HG03342 (cell line): ENCODE measurements around the gene LRRC59.

Source experiments
- ATAC-seq: cut with Tn5 transposase; IDR thresholded peaks from one replicate; pipeline ENCODE4 v1.9.1; 2021; ENCODE audit warnings: mild to moderate bottlenecking, moderate library complexity; ENCODE audit not compliant: unreplicated experiment

The LRRC59 gene

DNA sequence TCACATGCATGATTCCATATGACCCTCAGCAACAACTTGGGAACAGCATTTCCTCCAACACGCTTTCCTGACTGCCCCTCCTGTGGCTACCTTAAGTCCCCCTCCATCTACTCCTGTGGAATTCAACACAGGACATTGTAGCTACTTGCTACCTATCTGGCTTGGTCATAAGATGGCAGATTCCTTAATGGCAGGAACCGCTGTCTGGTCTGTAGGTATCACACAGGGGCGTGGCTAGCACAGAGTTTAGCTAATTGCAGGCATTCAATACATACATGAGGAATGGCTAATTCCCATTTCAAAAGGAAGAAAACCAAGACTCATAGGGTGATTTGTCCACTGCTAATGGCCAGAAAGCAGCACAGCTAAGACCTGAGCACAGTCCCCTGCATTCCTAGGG, 8.6 kb downstream of the LRRC59 start:
- no peak for ATAC-seq

DNA sequence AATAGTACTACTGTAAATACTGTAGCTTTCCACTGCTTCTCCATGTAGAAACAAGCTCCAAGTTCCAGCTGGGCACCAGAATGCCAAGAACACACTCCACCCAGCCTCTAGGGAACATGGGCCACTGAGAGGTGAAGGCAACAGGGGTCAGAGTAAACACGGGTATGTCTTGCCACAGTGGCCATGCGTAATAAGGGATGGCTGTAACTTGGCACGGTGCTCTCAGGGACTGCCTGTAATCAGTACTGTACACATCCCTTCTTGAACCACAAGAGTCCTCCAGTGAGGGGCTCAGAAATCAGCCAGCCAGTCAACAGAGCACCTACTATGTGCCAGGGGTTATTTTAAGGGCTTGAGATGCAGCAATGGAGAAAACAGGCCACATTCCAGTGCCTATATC, 10.8 kb downstream of the LRRC59 start:
- ATAC-seq, result no peak

DNA sequence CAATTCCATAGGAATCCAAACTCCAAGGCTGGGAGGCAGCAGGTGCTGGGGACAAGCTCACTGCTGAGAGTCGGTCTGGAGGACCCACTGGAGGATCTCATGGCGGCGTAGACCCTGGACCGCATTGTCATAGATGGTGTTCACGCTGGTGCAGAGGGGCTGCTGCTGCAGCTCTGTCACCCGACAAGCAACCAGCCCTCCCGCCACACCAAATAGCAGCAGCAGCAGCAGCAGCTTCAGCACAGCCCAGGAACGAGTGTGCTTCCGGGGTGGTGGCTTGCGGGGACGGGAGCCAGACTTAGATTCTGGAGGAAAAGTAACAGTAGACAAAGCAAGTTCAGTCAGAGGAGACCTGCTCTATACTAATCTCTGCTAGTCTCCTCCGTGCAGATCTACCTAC, 14.4 kb downstream of the LRRC59 start:
- no peak for ATAC-seq

DNA sequence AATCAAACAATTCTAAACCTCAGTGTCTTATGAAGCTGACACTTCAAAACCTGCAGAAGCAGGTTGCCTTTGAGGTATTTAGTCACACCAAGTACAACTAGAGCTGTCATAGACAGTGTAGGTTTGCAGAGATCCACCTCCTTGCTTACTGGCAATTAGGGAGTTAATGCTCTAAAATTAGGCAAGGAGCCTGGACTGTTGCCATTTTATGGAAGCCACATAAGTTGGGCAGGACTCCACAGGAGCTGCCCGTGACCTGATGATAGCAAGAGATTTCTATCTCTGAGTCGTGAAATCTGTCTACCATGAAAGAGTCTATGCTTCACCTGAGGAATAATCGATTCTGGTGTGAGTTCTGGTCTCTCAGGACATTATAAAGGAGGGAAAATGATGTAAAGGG, 15.4 kb downstream of the LRRC59 start:
- ATAC-seq, result no peak

DNA sequence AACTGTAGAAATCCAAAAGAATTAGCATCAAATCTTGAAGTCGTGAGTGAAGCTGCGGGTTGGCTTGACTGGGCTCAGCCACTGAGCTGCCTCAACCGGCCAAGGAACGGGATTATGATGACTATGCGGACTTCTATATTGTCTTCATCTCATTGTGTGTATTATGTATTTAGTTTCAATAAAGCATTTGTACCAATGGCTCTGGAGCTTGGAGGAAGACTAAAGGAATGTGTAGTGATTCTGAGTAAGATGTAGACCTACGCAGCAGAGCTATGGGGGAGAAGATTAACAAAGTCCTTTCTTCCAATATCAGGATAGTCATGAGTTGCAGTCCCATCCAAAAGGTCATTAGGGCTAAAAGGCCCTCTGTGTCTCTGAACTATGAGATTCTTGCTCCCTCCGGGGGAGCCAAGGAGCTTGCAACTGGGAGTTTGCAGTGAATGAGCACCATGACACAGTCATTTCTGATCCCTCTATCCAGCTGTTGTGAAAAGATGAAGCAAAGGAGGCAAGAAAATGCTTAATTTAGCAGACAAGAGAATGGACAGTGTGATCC, 16.0 kb downstream of the LRRC59 start:
- no peak for ATAC-seq

DNA sequence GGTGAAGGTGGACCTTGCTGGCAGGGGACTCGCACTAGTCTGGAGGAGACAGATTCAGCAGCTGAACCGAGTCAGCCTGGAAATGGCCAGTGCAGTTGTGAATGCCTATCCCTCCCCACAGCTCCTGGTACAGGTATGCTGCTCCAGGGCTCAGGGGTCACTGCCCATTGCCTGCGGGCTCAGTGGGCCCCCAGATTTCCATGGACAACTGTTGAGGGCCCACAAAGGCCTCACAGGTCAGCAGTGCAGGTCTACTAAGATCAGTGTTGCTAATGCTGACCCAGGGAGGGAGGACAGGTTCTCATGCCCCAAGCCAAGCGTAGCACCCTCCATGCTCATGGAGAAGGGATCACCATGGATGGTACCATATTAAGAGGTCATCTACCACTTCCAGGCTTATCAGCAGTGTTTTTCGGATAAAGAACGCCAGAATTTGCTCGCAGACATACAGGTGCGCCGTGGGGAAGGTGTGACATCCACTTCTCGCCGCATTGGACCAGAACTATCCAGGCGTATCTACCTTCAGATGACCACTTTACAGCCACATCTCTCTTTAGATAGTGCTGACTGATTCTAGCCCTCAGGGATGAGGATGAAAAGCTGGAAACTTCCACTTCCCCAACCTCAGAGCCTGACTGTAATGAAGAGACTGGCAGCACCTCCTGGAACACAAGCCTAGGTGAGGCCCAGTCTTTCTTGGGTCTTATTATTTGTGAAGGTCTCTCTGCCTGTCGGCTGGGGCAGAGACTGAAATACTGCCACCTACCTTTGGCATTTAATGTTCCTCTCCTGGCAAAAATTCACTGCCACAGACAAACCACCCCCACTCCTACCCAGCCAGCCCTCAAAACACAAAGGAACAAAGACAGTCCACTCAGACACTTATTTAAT, 16.7 kb downstream of the LRRC59 start:
- ATAC-seq, result no peak

DNA sequence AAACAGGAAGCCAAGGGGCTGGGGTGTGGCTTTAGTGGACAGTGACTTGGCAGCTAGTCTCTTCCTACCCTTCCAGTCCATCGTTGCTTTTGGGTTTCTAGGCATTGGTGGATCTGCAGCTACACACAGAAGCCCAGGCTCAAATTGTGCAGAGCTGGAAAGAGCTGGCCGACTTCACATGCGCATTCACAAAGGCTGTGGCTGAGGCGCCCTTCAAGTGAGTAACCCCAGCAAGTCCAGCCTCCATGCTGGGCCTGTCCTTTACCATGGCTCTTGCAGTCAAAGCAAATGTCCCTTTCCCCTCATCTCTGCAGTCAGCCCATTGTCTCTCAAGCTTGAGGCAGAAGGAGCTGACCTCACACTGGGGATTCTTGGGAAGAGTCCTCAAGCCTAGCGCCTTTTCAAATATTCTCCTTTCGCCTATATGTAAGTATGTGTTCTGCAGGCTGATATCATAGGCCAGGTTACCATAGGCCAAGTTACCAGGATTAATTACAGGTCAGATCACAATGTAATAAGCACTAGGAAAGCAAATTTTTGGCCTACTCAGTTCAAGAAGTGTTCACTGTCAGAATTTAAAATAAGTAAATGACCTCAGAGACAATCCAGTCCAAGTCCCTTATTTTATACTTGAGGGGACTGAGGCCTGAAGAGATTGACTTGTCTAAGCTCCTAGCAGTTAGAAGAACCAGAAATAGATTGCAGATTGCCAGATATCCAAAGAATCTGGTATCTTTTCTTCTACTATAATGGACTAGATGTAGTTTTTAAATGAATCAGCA, 17.8 kb downstream of the LRRC59 start:
- no peak for ATAC-seq

DNA sequence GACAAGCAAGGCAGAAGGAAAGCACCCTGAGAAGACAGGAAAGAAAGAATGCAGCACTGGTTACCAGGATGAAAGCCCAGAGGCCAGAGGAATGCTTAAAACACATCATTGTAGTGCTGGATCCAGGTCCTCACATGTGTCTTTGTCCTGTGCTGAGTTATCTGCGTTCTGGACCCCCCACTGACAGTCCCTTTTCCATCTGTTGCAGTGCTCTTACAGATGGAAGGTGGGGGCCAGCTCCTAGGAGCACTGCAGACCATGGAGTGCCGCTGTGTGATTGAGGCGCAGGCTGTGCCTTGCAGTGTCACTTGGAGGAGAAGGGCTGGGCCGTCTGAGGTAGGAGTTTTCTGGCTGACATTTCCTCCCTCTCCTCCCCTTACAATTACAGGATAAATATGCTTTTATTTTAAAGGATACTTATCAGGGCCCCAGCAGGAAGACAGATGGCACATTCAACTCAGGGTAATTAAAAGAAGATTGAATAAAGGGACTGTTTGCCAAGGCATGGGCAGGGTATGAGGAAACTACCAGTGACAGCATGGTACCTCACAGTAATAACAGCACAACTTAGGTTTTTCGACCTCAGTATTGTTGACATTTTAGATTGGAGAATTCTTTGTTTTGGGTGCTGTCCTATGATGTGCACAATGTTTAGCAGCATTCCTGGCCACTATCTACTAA, 21.3 kb downstream of the LRRC59 start:
- ATAC-seq, result no peak

DNA sequence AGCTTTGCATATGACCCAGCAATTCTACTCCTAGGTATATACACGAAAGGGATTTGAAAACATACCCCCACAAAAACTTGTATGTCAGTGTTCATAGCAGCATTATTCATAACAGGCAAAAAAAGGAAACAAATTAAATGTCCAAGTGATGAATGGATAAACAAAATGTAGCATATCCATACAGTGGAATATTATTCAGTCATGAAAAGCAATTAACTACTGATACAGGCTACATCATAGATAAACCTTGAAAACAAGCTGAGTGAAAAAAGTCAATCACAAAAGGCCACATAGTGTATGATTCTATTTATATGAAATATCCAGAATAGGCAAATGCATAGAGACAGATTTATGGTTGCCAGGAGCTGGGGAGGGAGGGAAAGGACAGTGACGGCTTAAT, 23.6 kb downstream of the LRRC59 start:
- ATAC-seq, result no peak

DNA sequence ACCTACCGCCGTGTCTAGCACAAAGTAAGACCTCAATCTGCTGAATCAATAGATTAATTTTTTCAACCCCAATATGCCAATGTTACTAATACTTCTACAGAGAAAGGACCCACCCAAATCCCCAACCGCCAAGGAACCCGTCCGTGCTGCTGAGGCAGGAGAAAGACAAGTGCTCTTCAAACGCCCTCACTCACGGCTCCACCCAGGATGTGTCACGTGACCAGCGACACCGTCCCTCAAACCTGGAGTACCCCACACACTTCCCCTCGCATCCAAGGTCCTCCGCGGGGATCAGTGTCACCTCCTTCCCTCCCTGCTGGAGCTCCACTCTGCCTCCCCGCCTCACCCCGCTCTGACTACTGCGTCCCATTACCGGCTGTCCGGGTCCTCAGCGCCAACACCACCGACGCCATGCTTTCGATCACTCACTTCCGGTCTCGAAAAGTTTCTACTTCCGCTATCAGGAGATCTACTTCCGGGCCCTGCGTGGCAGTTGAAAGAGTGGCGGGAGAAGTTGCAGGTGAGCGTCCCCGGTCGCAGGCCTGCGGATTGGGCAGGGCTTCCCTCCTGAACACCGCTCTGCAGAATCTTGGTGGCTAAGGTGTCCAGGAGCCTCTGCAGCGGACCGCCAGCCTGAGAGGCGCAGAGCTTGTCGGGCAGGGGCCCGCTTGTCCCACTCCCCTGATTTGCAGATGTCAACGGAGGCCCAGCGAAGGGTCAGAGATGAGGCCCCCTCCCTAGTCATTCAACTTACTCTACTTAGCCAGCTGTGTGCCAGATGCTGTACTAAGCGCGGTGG, 24.4 kb downstream of the LRRC59 start, which contains the start of the genes EME1 and MRPL27:
Gene EME1 (plus strand): TSS at position 472 of the 799 bp plus-strand sequence. CDS start 1,980 bp downstream, outside the sequence.
Gene MRPL27 (minus strand): TSS at position 427 of the 799 bp plus-strand sequence. CDS start 14 bp downstream, at position 413.
- peak; percentile 89 for ATAC-seq

DNA sequence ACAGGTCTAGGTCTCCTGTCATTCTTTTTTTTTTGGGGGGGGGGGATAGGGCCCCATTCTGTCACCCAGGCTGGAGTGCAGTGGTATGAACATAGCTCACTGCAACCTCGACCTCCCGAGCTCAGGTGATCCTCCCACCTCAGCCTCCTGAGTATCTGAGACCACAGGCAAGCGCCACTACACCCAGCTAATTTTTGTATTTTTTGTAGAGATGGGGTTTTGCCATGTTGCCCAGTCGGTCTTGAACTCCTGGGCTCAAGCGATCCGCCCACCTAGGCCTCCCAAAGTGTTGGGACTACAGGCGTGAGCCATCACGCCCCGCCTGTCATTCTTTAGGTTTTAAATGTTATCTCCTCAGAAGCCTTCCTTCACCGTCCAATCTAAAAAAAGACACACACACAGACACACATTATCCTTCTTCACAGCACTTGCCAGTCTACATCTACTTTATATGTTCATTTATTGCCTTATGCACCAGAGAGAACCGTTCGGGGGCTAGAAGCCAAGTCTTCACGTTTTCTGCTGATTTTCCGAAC, 25.0 kb downstream of the LRRC59 start:
- peak; percentile 7 for ATAC-seq

DNA sequence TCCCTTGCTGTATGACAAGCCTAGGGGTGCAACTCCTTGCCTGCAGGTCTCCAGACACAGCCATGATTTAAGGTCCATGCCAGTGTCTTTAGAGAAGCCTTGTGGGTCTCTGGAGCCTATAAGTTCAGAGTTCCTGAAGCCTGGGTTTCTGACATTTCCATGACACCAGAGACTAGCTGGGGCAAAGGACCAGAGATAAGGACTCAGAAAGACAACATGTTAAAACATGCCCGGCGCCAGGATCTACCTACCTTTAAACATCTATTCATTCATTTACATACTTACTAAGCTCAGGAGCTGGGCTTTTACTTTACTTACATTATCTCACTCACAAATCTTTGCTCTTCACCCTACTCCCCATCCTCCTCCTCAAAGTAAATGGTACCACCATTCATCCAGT, 25.8 kb downstream of the LRRC59 start:
- ATAC-seq, result no peak

DNA sequence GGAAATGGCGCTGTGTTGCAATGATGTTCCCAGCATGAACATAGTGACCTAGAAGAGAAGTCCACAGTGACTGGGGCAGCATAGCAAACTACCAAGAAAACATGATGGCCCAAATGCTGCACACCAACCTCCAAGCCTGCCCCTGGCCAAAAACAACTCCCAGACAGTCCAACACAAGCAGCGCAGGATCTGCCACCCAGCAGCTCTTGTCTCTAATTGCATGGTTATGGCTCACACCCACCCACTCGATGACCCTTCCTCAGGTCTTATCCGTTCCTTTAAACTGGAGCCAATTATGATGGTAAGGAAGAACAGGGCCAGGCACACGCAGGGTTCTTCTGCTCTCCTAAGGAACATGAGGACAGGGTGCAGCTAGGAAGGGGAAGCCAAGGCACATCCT, 27.3 kb downstream of the LRRC59 start:
- no peak for ATAC-seq

DNA sequence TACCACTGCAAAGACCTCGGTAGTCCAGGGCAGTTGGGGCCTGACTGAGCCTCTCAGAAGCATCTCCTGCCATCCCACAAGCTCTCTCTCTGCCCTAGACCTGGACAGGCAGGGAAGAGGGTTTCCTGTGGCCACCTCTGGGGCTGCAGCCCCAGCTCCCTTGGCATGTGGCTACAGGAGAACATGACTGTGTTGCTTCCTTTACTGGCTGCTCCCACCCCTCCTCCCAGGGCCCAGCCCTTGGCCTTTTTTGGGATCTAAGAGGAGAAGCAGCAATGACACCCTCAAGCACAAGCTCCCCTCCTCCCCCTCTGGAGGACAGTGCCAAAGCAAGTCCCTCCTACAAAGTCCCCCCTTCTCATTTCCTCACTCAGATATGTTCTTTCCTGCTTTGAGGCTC, 29.9 kb downstream of the LRRC59 start:
- no peak for ATAC-seq

DNA sequence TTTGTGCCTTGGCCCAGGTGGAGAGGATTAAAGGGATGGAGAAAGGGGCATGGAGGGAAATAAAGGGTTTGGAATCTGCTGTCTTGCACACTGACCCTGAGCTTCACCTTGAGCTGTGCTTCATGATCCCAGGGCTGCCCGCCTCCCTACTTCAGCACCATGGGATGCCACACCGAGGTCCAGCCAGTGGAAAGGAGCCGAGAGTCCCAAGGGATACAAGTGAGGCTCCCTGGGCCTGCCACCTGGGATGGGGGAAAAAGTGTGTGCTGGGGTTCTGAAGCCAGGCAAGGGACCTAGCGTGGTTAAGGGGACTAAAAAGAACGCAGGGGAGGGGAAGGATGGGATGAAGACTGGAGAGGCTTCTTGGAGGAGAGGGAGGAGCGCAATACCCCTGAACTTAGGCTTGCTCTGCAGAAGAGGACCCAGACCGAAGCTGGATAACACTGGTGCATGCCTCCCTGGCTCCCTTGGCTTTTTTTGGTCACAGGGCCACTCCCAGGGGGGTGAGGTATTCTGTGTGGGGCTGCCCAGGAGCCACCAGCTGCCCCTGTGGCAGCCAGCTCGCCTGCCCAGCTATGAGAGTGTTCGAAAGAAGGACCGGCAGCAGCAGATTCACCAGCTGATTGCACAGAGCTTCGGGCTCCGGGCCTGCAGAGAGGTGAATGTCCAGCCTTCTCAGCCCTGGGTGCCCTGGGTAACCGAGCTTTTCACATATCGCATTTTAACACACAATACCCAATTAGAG, 31.5 kb downstream of the LRRC59 start:
- ATAC-seq, result no peak

DNA sequence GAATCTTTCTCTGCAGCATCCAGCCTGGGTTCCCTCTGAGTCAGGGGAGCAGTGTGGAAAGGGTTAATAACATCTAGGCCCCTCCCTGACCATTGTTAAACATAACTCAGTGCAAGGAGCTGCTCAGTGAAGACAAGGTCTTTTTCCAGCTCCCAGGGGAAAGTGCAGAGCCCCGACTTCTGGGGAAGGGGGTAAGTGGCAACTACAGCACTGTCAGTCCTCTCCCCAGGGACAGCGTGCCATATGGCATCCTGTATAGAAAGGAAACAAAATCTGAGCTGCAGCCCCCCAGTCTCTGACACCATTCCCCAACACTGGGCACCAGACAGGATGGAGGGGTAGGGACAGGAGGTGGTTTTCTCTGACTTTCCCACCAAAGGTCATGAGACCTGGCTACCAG, 32.2 kb downstream of the LRRC59 start:
- no peak for ATAC-seq

DNA sequence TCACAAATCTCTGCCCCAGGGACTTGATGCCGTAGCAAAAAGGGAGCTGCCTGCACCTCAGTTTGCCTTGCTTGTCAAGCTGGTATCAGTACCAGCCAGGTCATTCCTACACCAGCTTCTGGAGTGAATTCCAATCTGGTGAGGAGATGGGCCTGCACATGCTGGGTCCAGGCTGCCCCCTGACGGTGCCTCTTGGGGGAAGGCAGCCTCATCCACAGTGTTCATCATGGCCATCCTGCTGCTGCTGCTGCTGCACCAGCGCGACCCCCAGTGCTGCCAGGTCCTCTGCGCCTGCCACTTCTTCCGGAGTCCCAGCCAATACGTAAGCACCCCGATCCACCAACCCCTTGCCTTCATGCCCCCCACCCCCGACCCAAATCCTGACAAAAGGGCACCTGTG, 32.6 kb downstream of the LRRC59 start:
- no peak for ATAC-seq

DNA sequence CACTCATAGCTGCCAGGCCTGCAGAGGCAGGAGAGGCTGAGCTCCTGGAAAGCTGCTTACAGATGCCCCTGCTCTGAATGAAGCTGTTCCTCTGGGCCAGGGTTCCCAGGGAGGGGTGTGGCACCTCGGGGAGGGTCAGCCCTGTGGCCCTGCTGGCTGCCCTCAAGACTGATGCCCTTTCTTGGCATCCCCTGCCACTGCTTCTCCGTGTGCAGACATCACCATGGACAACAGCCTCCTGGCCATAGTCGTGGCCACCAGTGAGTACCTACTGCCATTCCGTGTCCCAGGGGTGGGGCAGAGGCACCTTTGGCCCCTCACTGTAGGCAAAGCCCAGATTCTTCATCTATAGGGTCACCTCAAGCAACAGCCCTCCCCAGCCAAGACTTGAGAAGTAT, 33.3 kb downstream of the LRRC59 start:
- no peak for ATAC-seq
